Measurements from ENCODE around the gene ENOPH1.
"Not testable (repeated sequence)": the region's sequence is repeated elsewhere in the genome, so short reads cannot be mapped to it uniquely, and the experiment has no call there.

The ENOPH1 gene

DNA sequence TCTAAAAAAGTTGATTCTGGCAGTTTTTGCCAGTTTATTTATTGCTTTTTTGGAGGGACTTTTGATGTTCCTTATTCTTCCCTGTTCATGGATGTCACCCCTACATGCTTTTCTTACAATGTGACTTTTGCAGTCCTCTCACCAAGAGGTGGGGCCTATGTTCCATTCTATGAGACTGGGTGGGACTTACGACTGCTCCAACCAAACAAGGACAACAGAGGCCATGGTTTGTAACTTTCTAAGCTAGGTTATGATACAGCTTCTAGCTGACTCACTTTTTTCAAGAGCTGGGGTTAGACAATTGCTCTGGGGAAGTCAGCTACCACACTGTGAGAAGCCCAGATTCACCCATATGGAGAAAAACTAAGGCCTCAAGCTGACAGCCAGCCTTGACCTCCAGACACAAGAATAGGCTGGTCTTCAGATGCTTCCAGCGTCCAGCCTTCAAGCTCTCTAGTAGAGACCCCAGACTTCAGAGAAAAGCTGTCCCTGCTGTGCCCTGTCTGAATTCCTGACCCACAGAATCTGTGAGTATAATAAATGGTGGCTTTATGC, 39.5 kb downstream of the ENOPH1 start:
- H3K4me3 ChIP-seq (ENCODE audit: low read depth, low read length), result no peak overlapping the region
- ChIA-PET CTCF (interaction anchor here (0.6 kb wide), 1 partner anchor 403 kb away, joined by 5 read pairs; no protein-coding TSS in a partner anchor), POLR2A (no interaction called here)
- H3K27ac ChIP-seq (ENCODE audit: extremely low read depth, low read depth, low read length), result no peak overlapping the region
- H3K9me3 ChIP-seq (ENCODE audit: control insufficient read depth, insufficient read depth, low read depth, low read length), result no peaks in the 10 kb centered on the region
- H3K36me3 ChIP-seq (ENCODE audit: control insufficient read depth in 2 of 2, insufficient read depth in 1 of 2, low read length in 2 of 2), result no peaks in the 10 kb centered on the region; a peak in 1 of 3 replicates
- TF ChIP-seq SP3 (tag by site-specific recombination; IDR thresholded peaks at IDR 0.05), result no peak
- peak; percentile 52 for TF ChIP-seq ZNF654 (tag by site-specific recombination; IDR thresholded peaks at IDR 0.05; ENCODE audit: low read depth)
- no peaks in the 10 kb centered on the region for H3K4me1 ChIP-seq (ENCODE audit: control insufficient read depth, insufficient read depth, low read length)

DNA sequence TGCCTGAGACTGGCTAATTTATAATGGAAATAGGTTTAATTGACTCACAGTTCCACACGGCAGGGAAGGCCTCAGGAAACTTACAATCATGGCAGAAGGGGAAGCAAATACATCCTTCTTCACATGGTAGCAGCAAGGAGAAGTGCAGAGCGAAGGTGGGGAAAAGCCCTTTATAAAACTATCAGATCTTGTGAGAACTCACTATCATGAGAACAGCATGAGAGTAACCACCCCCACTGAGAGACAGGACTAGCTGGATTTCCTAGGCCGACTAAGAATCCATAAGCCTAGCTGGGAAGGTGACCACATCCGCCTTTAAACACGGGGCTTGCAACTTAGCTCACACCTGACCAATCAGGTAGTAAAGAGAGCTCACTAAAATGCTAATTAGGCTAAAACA, 42.7 kb downstream of the ENOPH1 start:
- H3K4me1 ChIP-seq (ENCODE audit: control insufficient read depth, insufficient read depth, low read length); H3K9me3 ChIP-seq (ENCODE audit: control insufficient read depth, insufficient read depth, low read depth, low read length); H3K27ac ChIP-seq (ENCODE audit: extremely low read depth, low read depth, low read length); CTCF ChIA-PET; H3K36me3 ChIP-seq (ENCODE audit: control insufficient read depth in 2 of 2, insufficient read depth in 1 of 2, low read length in 2 of 2); H3K4me3 ChIP-seq (ENCODE audit: low read depth, low read length); POLR2A ChIA-PET: not testable (repeated sequence)

DNA sequence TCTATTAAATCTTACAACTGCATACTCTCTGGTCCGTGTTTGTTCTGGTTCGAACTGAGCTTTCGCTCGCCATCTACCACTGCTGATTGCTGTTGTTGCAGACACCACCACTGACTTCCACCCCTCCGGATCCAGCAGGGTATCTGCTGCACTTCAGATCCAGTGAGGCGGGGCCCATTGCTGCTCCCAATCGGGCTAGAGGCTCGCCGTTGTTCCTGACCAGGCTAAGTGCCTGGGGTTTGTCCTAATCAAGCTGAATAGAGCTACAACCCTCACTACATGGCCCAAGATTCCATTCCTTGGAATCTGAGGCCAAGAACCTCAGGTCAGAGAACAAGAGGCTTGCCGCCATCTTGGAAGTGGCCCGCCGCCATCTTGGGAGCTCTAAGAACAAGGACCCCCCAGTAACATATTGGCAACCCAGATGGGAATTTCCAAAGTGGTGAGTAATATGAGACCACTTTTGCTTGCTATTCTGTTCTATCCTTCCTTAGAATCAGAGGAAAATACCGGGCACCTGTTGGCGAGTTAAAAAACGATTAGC, 43.3 kb downstream of the ENOPH1 start:
- TF ChIP-seq, protein P1, sequence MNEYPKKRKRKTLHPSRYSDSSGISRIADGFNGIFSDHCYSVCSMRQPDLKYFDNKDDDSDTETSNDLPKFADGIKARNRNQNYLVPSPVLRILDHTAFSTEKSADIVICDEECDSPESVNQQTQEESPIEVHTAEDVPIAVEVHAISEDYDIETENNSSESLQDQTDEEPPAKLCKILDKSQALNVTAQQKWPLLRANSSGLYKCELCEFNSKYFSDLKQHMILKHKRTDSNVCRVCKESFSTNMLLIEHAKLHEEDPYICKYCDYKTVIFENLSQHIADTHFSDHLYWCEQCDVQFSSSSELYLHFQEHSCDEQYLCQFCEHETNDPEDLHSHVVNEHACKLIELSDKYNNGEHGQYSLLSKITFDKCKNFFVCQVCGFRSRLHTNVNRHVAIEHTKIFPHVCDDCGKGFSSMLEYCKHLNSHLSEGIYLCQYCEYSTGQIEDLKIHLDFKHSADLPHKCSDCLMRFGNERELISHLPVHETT (tag by site-specific recombination; IDR thresholded peaks at IDR 0.05), result no peak
- no peak for TF ChIP-seq ZNF132 (tag by site-specific recombination; IDR thresholded peaks at IDR 0.05; ENCODE audit: borderline replicate concordance)
- no peak for TF ChIP-seq ZBTB7A (tag by site-specific recombination; IDR thresholded peaks at IDR 0.05; ENCODE audit: low read depth)
- no peak for TF ChIP-seq EGR2 (tag by site-specific recombination; IDR thresholded peaks at IDR 0.05; ENCODE audit: low read depth)
- TF ChIP-seq ZNF248 (tag by site-specific recombination; IDR thresholded peaks at IDR 0.05), result no peak
- no peak for TF ChIP-seq ZNF555 (tag by site-specific recombination; conservative IDR thresholded peaks at IDR 0.05)
- TF ChIP-seq, protein P2, sequence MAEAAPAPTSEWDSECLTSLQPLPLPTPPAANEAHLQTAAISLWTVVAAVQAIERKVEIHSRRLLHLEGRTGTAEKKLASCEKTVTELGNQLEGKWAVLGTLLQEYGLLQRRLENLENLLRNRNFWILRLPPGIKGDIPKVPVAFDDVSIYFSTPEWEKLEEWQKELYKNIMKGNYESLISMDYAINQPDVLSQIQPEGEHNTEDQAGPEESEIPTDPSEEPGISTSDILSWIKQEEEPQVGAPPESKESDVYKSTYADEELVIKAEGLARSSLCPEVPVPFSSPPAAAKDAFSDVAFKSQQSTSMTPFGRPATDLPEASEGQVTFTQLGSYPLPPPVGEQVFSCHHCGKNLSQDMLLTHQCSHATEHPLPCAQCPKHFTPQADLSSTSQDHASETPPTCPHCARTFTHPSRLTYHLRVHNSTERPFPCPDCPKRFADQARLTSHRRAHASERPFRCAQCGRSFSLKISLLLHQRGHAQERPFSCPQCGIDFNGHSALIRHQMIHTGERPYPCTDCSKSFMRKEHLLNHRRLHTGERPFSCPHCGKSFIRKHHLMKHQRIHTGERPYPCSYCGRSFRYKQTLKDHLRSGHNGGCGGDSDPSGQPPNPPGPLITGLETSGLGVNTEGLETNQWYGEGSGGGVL (tag by site-specific recombination; IDR thresholded peaks at IDR 0.05), result no peak
- no peak for TF ChIP-seq ZXDB (tag by site-specific recombination; IDR thresholded peaks at IDR 0.05)
- TF ChIP-seq, protein P3, sequence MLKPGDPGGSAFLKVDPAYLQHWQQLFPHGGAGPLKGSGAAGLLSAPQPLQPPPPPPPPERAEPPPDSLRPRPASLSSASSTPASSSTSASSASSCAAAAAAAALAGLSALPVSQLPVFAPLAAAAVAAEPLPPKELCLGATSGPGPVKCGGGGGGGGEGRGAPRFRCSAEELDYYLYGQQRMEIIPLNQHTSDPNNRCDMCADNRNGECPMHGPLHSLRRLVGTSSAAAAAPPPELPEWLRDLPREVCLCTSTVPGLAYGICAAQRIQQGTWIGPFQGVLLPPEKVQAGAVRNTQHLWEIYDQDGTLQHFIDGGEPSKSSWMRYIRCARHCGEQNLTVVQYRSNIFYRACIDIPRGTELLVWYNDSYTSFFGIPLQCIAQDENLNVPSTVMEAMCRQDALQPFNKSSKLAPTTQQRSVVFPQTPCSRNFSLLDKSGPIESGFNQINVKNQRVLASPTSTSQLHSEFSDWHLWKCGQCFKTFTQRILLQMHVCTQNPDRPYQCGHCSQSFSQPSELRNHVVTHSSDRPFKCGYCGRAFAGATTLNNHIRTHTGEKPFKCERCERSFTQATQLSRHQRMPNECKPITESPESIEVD (tag by site-specific recombination; IDR thresholded peaks at IDR 0.05), result no peak
- TF ChIP-seq, protein P4, sequence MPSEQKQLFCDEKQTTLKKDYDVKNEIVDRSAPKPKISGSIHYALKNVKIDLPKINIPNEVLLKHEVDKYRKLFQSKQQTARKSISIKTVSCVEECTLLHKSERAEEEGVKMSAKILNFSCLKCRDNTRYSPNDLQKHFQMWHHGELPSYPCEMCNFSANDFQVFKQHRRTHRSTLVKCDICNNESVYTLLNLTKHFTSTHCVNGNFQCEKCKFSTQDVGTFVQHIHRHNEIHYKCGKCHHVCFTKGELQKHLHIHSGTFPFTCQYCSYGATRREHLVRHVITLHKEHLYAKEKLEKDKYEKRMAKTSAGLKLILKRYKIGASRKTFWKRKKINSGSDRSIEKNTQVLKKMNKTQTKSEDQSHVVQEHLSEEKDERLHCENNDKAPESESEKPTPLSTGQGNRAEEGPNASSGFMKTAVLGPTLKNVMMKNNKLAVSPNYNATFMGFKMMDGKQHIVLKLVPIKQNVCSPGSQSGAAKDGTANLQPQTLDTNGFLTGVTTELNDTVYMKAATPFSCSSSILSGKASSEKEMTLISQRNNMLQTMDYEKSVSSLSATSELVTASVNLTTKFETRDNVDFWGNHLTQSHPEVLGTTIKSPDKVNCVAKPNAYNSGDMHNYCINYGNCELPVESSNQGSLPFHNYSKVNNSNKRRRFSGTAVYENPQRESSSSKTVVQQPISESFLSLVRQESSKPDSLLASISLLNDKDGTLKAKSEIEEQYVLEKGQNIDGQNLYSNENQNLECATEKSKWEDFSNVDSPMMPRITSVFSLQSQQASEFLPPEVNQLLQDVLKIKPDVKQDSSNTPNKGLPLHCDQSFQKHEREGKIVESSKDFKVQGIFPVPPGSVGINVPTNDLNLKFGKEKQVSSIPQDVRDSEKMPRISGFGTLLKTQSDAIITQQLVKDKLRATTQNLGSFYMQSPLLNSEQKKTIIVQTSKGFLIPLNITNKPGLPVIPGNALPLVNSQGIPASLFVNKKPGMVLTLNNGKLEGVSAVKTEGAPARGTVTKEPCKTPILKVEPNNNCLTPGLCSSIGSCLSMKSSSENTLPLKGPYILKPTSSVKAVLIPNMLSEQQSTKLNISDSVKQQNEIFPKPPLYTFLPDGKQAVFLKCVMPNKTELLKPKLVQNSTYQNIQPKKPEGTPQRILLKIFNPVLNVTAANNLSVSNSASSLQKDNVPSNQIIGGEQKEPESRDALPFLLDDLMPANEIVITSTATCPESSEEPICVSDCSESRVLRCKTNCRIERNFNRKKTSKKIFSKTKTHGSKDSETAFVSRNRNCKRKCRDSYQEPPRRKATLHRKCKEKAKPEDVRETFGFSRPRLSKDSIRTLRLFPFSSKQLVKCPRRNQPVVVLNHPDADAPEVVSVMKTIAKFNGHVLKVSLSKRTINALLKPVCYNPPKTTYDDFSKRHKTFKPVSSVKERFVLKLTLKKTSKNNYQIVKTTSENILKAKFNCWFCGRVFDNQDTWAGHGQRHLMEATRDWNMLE (tag by site-specific recombination; conservative IDR thresholded peaks at IDR 0.05; ENCODE audit: low read depth), result no peak
- TF ChIP-seq ZNF777 (tag by site-specific recombination; IDR thresholded peaks at IDR 0.05; ENCODE audit: borderline replicate concordance), result no peak
- TF ChIP-seq, protein P5, sequence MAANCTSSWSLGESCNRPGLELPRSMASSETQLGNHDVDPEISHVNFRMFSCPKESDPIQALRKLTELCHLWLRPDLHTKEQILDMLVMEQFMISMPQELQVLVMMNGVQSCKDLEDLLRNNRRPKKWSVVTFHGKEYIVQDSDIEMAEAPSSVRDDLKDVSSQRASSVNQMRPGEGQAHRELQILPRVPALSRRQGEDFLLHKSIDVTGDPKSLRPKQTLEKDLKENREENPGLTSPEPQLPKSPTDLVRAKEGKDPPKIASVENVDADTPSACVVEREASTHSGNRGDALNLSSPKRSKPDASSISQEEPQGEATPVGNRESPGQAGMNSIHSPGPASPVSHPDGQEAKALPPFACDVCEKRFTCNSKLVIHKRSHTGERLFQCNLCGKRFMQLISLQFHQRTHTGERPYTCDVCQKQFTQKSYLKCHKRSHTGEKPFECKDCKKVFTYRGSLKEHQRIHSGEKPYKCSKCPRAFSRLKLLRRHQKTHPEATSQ (tag by site-specific recombination; IDR thresholded peaks at IDR 0.05), result no peak
- no peak for TF ChIP-seq ZNF239 (tag by site-specific recombination; IDR thresholded peaks at IDR 0.05)
- no peak for TF ChIP-seq KLF7 (tag by site-specific recombination; IDR thresholded peaks at IDR 0.05; ENCODE audit: borderline replicate concordance)
- no peak for TF ChIP-seq ZSCAN16 (tag by site-specific recombination; IDR thresholded peaks at IDR 0.05)
- TF ChIP-seq, protein P6, sequence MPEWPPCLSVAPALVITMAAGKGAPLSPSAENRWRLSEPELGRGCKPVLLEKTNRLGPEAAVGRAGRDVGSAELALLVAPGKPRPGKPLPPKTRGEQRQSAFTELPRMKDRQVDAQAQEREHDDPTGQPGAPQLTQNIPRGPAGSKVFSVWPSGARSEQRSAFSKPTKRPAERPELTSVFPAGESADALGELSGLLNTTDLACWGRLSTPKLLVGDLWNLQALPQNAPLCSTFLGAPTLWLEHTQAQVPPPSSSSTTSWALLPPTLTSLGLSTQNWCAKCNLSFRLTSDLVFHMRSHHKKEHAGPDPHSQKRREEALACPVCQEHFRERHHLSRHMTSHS (tag by site-specific recombination; IDR thresholded peaks at IDR 0.05), result no peak

More for the DNA sequence above, 43.3 kb downstream of the ENOPH1 start:
- POLR2A ChIA-PET, result no interaction called here
- H3K4me3 ChIP-seq (ENCODE audit: low read depth, low read length), result no peak overlapping the region
- H3K36me3 ChIP-seq (ENCODE audit: control insufficient read depth in 2 of 2, insufficient read depth in 1 of 2, low read length in 2 of 2), result no peaks in the 10 kb centered on the region
- CTCF ChIA-PET, result no interaction called here
- H3K4me1 ChIP-seq (ENCODE audit: control insufficient read depth, insufficient read depth, low read length), result no peaks in the 10 kb centered on the region
- no peaks in the 10 kb centered on the region for H3K9me3 ChIP-seq (ENCODE audit: control insufficient read depth, insufficient read depth, low read depth, low read length)
- H3K27ac ChIP-seq (ENCODE audit: extremely low read depth, low read depth, low read length), result no peak overlapping the region

All from HEK293 (cell line).